ENCODE results near the gene DYRK1A.

DNA sequence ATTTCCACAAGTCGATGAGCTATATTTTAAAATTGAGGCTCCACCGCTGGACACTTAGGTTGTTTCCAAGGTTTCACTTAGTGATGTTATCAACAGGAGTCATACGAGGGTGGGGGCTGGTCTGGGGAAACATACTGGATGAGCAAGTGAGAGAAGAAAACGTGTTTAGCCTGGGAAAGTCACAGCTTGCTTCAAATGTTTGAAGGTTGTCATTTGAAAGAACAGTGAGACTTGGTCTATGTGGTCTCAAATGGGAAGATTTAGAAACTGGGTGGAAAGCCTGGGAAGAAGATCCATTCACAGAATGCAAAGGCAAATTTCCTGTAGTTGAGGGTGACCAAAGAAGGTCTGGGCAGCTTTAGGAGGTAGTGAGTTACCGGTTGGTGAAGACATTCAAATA, 9.9 kb upstream of the DYRK1A start:
- TF ChIP-seq, protein P1, sequence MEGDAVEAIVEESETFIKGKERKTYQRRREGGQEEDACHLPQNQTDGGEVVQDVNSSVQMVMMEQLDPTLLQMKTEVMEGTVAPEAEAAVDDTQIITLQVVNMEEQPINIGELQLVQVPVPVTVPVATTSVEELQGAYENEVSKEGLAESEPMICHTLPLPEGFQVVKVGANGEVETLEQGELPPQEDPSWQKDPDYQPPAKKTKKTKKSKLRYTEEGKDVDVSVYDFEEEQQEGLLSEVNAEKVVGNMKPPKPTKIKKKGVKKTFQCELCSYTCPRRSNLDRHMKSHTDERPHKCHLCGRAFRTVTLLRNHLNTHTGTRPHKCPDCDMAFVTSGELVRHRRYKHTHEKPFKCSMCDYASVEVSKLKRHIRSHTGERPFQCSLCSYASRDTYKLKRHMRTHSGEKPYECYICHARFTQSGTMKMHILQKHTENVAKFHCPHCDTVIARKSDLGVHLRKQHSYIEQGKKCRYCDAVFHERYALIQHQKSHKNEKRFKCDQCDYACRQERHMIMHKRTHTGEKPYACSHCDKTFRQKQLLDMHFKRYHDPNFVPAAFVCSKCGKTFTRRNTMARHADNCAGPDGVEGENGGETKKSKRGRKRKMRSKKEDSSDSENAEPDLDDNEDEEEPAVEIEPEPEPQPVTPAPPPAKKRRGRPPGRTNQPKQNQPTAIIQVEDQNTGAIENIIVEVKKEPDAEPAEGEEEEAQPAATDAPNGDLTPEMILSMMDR (IDR thresholded peaks at IDR 0.05), result no peak
- TF ChIP-seq EZH2 (IDR thresholded peaks at IDR 0.05), result no peak
- no peak for TF ChIP-seq EZH2phosphoT487 (IDR thresholded peaks at IDR 0.05)

All from neural progenitor cell (in vitro differentiated cells).